Activated CD4-positive, CD25-positive, alpha-beta regulatory T cell (primary cell): Measurements from ENCODE around the gene MKRN2.

Source experiments
- DNase-seq, 4 experiments: peaks; one replicate each; lab custom pipeline; 2025; lab: John Stamatoyannopoulos, UW

MKRN2 gene

GRCh38 chr3:12556314-12556689 lies 585 bp upstream of the MKRN2 start:
- DNase-seq = no peak

GRCh38 chr3:12557473-12558100 lies 700 bp downstream of the MKRN2 start:
- DNase-seq = no peak

- DNase-seq = no peak
Measured at GRCh38 chr3:12558706-12559105, 1.8 kb downstream of the MKRN2 start.

- no peak for DNase-seq
Measured at GRCh38 chr3:12559520-12559919, 2.6 kb downstream of the MKRN2 start.

- DNase-seq = no peak
Measured at GRCh38 chr3:12560505-12561190, 3.8 kb downstream of the MKRN2 start.

- DNase-seq = no peak
Measured at GRCh38 chr3:12561397-12561796, 4.5 kb downstream of the MKRN2 start.

- DNase-seq = no peak
Measured at GRCh38 chr3:12562451-12562850, 5.6 kb downstream of the MKRN2 start.

- DNase-seq = no peak
Measured at GRCh38 chr3:12566976-12567375, 10.1 kb downstream of the MKRN2 start.

- DNase-seq = no peak
Measured at GRCh38 chr3:12568747-12569146, 11.9 kb downstream of the MKRN2 start.

GRCh38 chr3:12569836-12570235 lies 12.9 kb downstream of the MKRN2 start:
- no peak for DNase-seq

- no peak for DNase-seq
Measured at GRCh38 chr3:12571986-12572385, 15.1 kb downstream of the MKRN2 start.

- no peak for DNase-seq
Measured at GRCh38 chr3:12574131-12574530, 17.2 kb downstream of the MKRN2 start.

- DNase-seq = no peak
Measured at GRCh38 chr3:12574661-12575060, 17.8 kb downstream of the MKRN2 start.

- DNase-seq = no peak
Measured at GRCh38 chr3:12577379-12577778, 20.5 kb downstream of the MKRN2 start.

GRCh38 chr3:12578742-12579141 lies 21.9 kb downstream of the MKRN2 start:
- DNase-seq = no peak

- no peak for DNase-seq
Measured at GRCh38 chr3:12579456-12579855, 22.6 kb downstream of the MKRN2 start.

- DNase-seq = no peak
Measured at GRCh38 chr3:12579905-12580304, 23.0 kb downstream of the MKRN2 start.

- DNase-seq = no peak
Measured at GRCh38 chr3:12582730-12583129, 25.8 kb downstream of the MKRN2 start.

GRCh38 chr3:12583280-12583679 lies 26.4 kb downstream of the MKRN2 start:
- DNase-seq = no peak

GRCh38 chr3:12584083-12584482 lies 27.2 kb downstream of the MKRN2 start:
- DNase-seq = no peak

- no peak for DNase-seq
Measured at GRCh38 chr3:12585181-12585580, 28.3 kb downstream of the MKRN2 start.

GRCh38 chr3:12585970-12586369 lies 29.1 kb downstream of the MKRN2 start:
- no peak for DNase-seq

- no peak for DNase-seq
Measured at GRCh38 chr3:12586403-12586802, 29.5 kb downstream of the MKRN2 start.
